K562 (cell line): Measurements from ENCODE around the gene DYNC1I1. TPM values are rescaled to one million over a fixed set of nuclear protein-coding genes. Genes with fewer than 3 reads are reported as not detected.

Experiments
- ATAC-seq: fragments of 200-7000 bp; cut with Tn5 transposase; 3 replicates; pipeline ENCODE4 v1.9.1; 2020; ENCODE audit warnings: moderate library complexity
- BruUV-seq: library from RNA; stranded (reverse); fragments of 400-500 nt; replicated peaks from 2 replicates; lab custom pipeline; 2021; lab: Mats Ljungman, UMichigan
- CTCF ChIA-PET: fragments of 300-600 bp; formaldehyde crosslinking; extraction: SDS; loops from one replicate; lab custom pipeline; 2021; ENCODE audit warnings: low intra/inter-chr PET ratio; lab: Yijun Ruan, JAX
- POLR2A ChIA-PET: fragments of 300-600, 350-650 bp; sonication (Branson Sonifier 250); formaldehyde crosslinking; extraction: SDS; loops from one replicate; lab custom pipeline; 2021; ENCODE audit warnings: antibody characterized with exemption, inconsistent platforms; lab: Yijun Ruan, JAX
- DNase-seq, 4 experiments: peaks; one replicate each; pipeline versions ENCODE4 v3.0.0 to v3.0.0-alpha.2; 2011 to 2018; ENCODE audit warnings: low spot score in 3 of 4, mixed read lengths in 3 of 4; ENCODE audit errors: extremely low read depth in 1 of 4
- FAIRE-seq: peaks from 2 replicates; lab custom pipeline; 2011; peaks lifted over from hg19 to GRCh38; lab: Jason Lieb, UNC
- H2AFZ ChIP-seq: 2 replicates; pipeline ENCODE4 v1.6.0; 2011; ENCODE audit warnings: low read depth, low read length, control low read depth, inconsistent platforms
- H3K27ac ChIP-seq: fragments of 200-600 bp; 3 replicates; pipeline ENCODE4 v1.8.0; 2011; ENCODE audit warnings: low read depth, mild to moderate bottlenecking, control low read depth, inconsistent platforms, low read length, moderate library complexity, mixed read lengths; ENCODE audit errors: extremely low read depth
- H3K27me3 ChIP-seq, 2 experiments: fragments of 300-600 bp in 1 of 2; 2 replicates in 1 of 2; 3 replicates in 1 of 2; pipeline versions ENCODE4 v1.6.0 to v1.8.0; 2011; ENCODE audit warnings: inconsistent platforms in 2 of 2, low read length in 2 of 2, mild to moderate bottlenecking in 1 of 2, mixed read lengths in 1 of 2, moderate library complexity in 1 of 2; ENCODE audit not compliant: control insufficient read depth in 2 of 2, insufficient read depth in 2 of 2
- H3K36me3 ChIP-seq: fragments of 300-600 bp; 3 replicates; pipeline ENCODE4 v1.8.0; 2011; ENCODE audit warnings: mild to moderate bottlenecking, low read length, inconsistent platforms; ENCODE audit not compliant: control insufficient read depth, insufficient read depth
- H3K4me1 ChIP-seq, 2 experiments: fragments of 200-600 bp in 1 of 2; replicated peaks in 1 of 2; 2 replicates in 1 of 2; 3 replicates in 1 of 2; pipeline versions ENCODE4 v1.5.1 to v1.8.0; 2011; ENCODE audit warnings: inconsistent platforms in 2 of 2, low read length in 2 of 2, mild to moderate bottlenecking in 1 of 2, mixed read lengths in 1 of 2, moderate library complexity in 1 of 2; ENCODE audit not compliant: control insufficient read depth in 2 of 2, insufficient read depth in 2 of 2
- H3K4me2 ChIP-seq: 2 replicates; pipeline ENCODE4 v1.6.1; 2011; ENCODE audit warnings: low read length, control low read depth, inconsistent platforms, mixed read lengths; ENCODE audit not compliant: insufficient read depth
- H3K4me3 ChIP-seq: fragments of 200-600 bp; sonication (generic), shearing (Covaris generic); 2 replicates; pipeline ENCODE4 v1.5.1; 2016; ENCODE audit warnings: control low read depth, inconsistent platforms
- H3K79me2 ChIP-seq: fragments of 200-600 bp; 3 replicates; pipeline ENCODE4 v1.8.0; 2011; ENCODE audit warnings: low read length, inconsistent platforms; ENCODE audit not compliant: control insufficient read depth, insufficient read depth
- H3K9ac ChIP-seq, 2 experiments: 2 replicates each; pipeline versions ENCODE4 v1.6.0 to v1.6.1; 2011; ENCODE audit warnings: low read depth in 2 of 2, low read length in 2 of 2, control low read depth in 1 of 2, inconsistent platforms in 1 of 2, mild to moderate bottlenecking in 1 of 2, mixed read lengths in 1 of 2; ENCODE audit not compliant: insufficient read depth in 1 of 2
- H3K9me1 ChIP-seq: one replicate; pipeline ENCODE4 v1.6.0; 2011; ENCODE audit warnings: inconsistent platforms, mild to moderate bottlenecking, low read length, moderate library complexity; ENCODE audit not compliant: control insufficient read depth, insufficient read depth
- H3K9me3 ChIP-seq: replicated peaks from 2 replicates; pipeline ENCODE4 v1.5.1; 2011; ENCODE audit warnings: low read depth, low read length, inconsistent platforms; ENCODE audit not compliant: control insufficient read depth, insufficient read depth
- H4K20me1 ChIP-seq: replicated peaks from 2 replicates; pipeline ENCODE4 v1.6.1; 2011; ENCODE audit warnings: low read length, inconsistent platforms, mixed read lengths; ENCODE audit not compliant: control insufficient read depth, insufficient read depth
- CTBP1 ChIP-seq: fragments of 450-650 bp; IDR thresholded peaks from 2 replicates; pipeline ENCODE4 v1.6.1; 2016; ENCODE audit warnings: borderline replicate concordance
- MCM7 ChIP-seq, 2 experiments: fragments of 450-650 bp; IDR thresholded peaks; 2 replicates each; pipeline ENCODE4 v1.6.1; 2016 to 2018
- NFE2 ChIP-seq: IDR thresholded peaks from 2 replicates; pipeline ENCODE4 v1.6.1; 2014; ENCODE audit warnings: antibody characterized with exemption, low read depth
- NRF1 ChIP-seq, 2 experiments: fragments of 450-650 bp; IDR thresholded peaks in 1 of 2; conservative IDR thresholded peaks in 1 of 2; 2 replicates each; pipeline ENCODE4 v1.6.1; 2014; ENCODE audit warnings: mild to moderate bottlenecking in 2 of 2
- RAD21 ChIP-seq, 2 experiments: fragments of 250-450 bp in 1 of 2; fragments of 450-650 bp in 1 of 2; sonication (Bioruptor Pico) in 1 of 2; formaldehyde crosslinking in 1 of 2; IDR thresholded peaks in 1 of 2; conservative IDR thresholded peaks in 1 of 2; 2 replicates each; pipeline versions ENCODE4 v1.4.0 to v1.8.0; 2020 to 2022; ENCODE audit warnings: mild to moderate bottlenecking in 2 of 2, moderate library complexity in 1 of 2
- REST ChIP-seq, 2 experiments: fragments of 450-650 bp; formaldehyde crosslinking in 1 of 2; IDR thresholded peaks; 2 replicates each; pipeline versions ENCODE4 v1.4.0 to v1.6.1; 2014 to 2020; ENCODE audit warnings: mild to moderate bottlenecking in 2 of 2, borderline replicate concordance in 1 of 2, low read depth in 1 of 2
- SMC3 ChIP-seq: conservative IDR thresholded peaks from 2 replicates; pipeline ENCODE4 v1.6.1; 2011; ENCODE audit warnings: low read depth, low read length, improper control_type of control experiment; ENCODE audit not compliant: insufficient read depth
- ZNF324 ChIP-seq: fragments of 250-450 bp; sonication (Bioruptor Pico); IDR thresholded peaks from 2 replicates; pipeline ENCODE4 v1.4.0; 2020; ENCODE audit warnings: mild to moderate bottlenecking
- ZNF740 ChIP-seq, 3 experiments: fragments of 200-800 bp in 1 of 3; sonication (Bioruptor generic) in 1 of 3; sonication (generic) in 1 of 3; formaldehyde crosslinking in 1 of 3; IDR thresholded peaks; 2 replicates each; pipeline versions ENCODE4 v1.6.1 to v1.8.0; 2016 to 2022; ENCODE audit warnings: mild to moderate bottlenecking in 2 of 3, missing compliant biosample characterization in 2 of 3, missing genetic modification characterization in 2 of 3, missing genetic modification reagents in 1 of 3
- WGBS: fragments of 100-300 bp; shearing (Covaris generic); methylation state at CpG from one replicate; pipeline ENCODE4 v1.1.6; 2016; ENCODE audit warnings: low coverage, mixed read lengths; ENCODE audit not compliant: insufficient coverage; ENCODE audit errors: missing lambda C conversion rate; 5-methylcytosine and 5-hydroxymethylcytosine counted together
- in situ Hi-C: fragments of 300-500 bp; cut with MboI; formaldehyde crosslinking; loops from 4 replicates; pipeline ENCODE4 v1.15.0; 2018; ENCODE audit warnings: inconsistent platforms, mixed read lengths
- intact Hi-C: fragments of 100-400 bp; cut with micrococcal nuclease; formaldehyde crosslinking; loops from 2 replicates; pipeline ENCODE4 v1.14.2; 2022
- polyA plus RNA-seq, 8 experiments: library from polyadenylated mRNA; depleted of rRNA in 4 of 8; stranded (reverse) in 5 of 8; unstranded in 3 of 8; fragments of >200 nt; fragmentation: Nextera tagmentation in 2 of 8; fragmentation: Illumina TruSeq in 1 of 8; extraction: Ambion mirVana in 2 of 8; extraction: Trizol in 1 of 8; gene quantifications; 2 replicates each; pipeline versions ENCODE4 v1.2.1 to v1.2.3, GENCODE V29; 2011 to 2014; ENCODE audit warnings: inconsistent platforms in 1 of 8, missing spikeins in 1 of 8
- total RNA-seq, 7 experiments: library from RNA; depleted of rRNA in 6 of 7; stranded (reverse); fragments of >200 nt in 6 of 7; fragmentation: Illumina TruSeq in 2 of 7; extraction: Trizol in 2 of 7; gene quantifications; 2 replicates each; pipeline versions ENCODE4 v1.2.1 to v1.2.3, GENCODE V29; 2011 to 2021; ENCODE audit warnings: low replicate concordance in 1 of 7

DYNC1I1 gene
- total and polyA plus RNA-seq, 9 of the 15 experiments (the other 6 are each of a cell fraction or from before 2014, with no cell fraction given), result 0.22 to 1.5 (median 0.44) TPM

GRCh38 chr7:95772298-95772770, at the start of gene DYNC1I1 (continued):
- TF ChIP-seq NRF1 (conservative IDR thresholded peaks at IDR 0.05 in 1 of 2, IDR thresholded peaks at IDR 0.05 in 1 of 2) (peak; percentile 81 to 83), CTBP1 (peak; percentile 70; the same call in 1 of the 2 replicates), ZNF324 (CRISPR knock-in tag) (no peak), MCM7 (IDR thresholded peaks at IDR 0.05) (no peak)

GRCh38 chr7:95723583-95724180, 48.7 kb upstream of the DYNC1I1 start:
- WGBS, result 0% methylated on average over 2 of the region's 2 CpGs
- ChIA-PET POLR2A (interaction anchor here (0.5 kb wide), 1 partner anchor 704 kb away, joined by 3 read pairs; no protein-coding TSS in a partner anchor), CTCF (interaction anchor here (1.0 to 3.4 kb wide), 3 partner anchors 71 to 147 kb away, joined by 3 to 19 read pairs (median 5); no protein-coding TSS in a partner anchor)
- H3K9me3 ChIP-seq, result no peaks in the 10 kb centered on the region
- no peaks in the 10 kb centered on the region for H3K79me2 ChIP-seq
- H2AFZ ChIP-seq, result no peak overlapping the region
- H3K9me1 ChIP-seq, result no peaks in the 10 kb centered on the region
- in situ Hi-C loops (loop anchor here (5.0 kb wide), 1 partner anchor 149 kb away; no protein-coding TSS in a partner anchor), intact Hi-C loops (loop anchor here (1.0 to 5.0 kb wide), 3 partner anchors 74 to 1304 kb away; no protein-coding TSS in a partner anchor)
- DNase-seq (peak; percentile 18 to 49 (median 34)), ATAC-seq (peak; percentile 82), FAIRE-seq (peak; percentile 56)
- H3K27ac ChIP-seq, result no peak overlapping the region
- no peaks in the 10 kb centered on the region for H3K36me3 ChIP-seq
- peaks cover 4 to 6% of the 10 kb centered on the region in 2 experiments; a peak in 3 of 5 replicates for H3K27me3 ChIP-seq
- BruUV-seq, result no TSS peak
- no peaks in the 10 kb centered on the region for H4K20me1 ChIP-seq
- no peak overlapping the region for H3K4me2 ChIP-seq
- H3K4me3 ChIP-seq, result no peak overlapping the region
- no peak overlapping the region for H3K9ac ChIP-seq
- no peaks in the 10 kb centered on the region for H3K4me1 ChIP-seq
- TF ChIP-seq NFE2 (0 out of 2 replicates have a peak, but pooled peaks have one; percentile 9), RAD21 (CRISPR knock-in tag; conservative IDR thresholded peaks at IDR 0.05 in 1 of 2, IDR thresholded peaks at IDR 0.05 in 1 of 2) (peak; percentile 63 to 71), SMC3 (0 out of 2 replicates have a peak, but pooled peaks have one; percentile 41), REST (IDR thresholded peaks at IDR 0.05; ENCODE audit: borderline replicate concordance) (peak; percentile 40; the same call in 1 of the 2 replicates), REST (CRISPR knock-in tag; IDR thresholded peaks at IDR 0.05; ENCODE audit: low read depth) (no peak), ZNF740 (CRISPR knock-in tag; IDR thresholded peaks at IDR 0.05) (no peak), ZNF740 (tag; IDR thresholded peaks at IDR 0.05) (no peak)
